ENCODE measurements around the gene ALKBH5. TPM values are rescaled to one million over a fixed set of nuclear protein-coding genes. Genes with fewer than 3 reads are reported as not detected.

Gene ALKBH5
- total and polyA plus RNA-seq, 2 of the 8 experiments (the other 6 are each of a cell fraction or from before 2014, with no cell fraction given), result 63.7 to 86.4 TPM

DNA sequence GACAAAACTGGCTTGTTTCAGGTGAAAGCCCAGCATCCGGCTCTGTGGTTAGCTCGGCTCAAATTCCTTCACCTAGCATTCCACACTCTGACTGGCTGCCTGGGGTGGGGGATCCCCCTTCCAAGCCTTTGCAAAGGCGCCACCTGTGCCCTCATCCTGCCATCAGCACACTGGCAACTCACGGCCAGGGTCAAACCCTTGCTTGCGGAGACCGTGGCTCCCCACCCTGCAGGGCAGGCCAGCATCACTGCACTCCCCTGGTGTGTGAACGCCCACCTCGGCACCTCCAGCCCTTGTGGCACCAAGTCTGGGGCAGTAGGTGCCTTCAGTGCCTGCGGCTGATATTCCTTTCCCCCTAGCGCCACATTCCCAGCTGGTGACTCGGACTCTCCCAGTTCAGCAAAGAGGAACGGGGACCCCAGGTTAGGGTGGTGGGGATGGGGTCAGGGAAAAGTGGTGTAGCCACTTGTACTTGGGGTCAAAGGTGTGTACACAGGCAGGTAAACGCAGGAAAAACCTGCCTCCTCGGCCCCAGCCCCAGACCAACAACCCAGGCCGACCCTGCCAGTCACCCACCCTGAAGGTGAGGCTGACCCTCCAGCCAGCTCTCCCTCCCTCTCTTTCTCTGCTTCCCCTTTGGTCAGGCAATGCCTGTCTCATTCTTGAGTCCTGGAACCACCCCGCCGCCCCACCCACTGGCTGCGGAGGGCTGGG lies 73.8 kb downstream of the ALKBH5 start (continued):
- TF ChIP-seq SIN3A (conservative IDR thresholded peaks at IDR 0.05 in 1 of 2, IDR thresholded peaks at IDR 0.05 in 1 of 2; ENCODE audit: low read depth in 1 of 2, low read length in 2 of 2) (0 out of 4 replicates have a peak, but pooled peaks of 1 of the 2 experiments have one; percentile 43), MAX (IDR thresholded peaks at IDR 0.05) (no peak), KDM5A (IDR thresholded peaks at IDR 0.05; ENCODE audit: low read length) (no peak), RXRA (IDR thresholded peaks at IDR 0.05; ENCODE audit: insufficient read depth, low read depth, low read length) (no peak), SP1 (IDR thresholded peaks at IDR 0.05; ENCODE audit: low read depth, low read length) (peak; percentile 61; the same call in 1 of the 2 replicates), EP300 (IDR thresholded peaks at IDR 0.05; ENCODE audit: borderline replicate concordance in 1 of 2, low read depth in 2 of 2, low read length in 2 of 2) (no peak), TBP (IDR thresholded peaks at IDR 0.05; ENCODE audit: low read depth, low read length) (no peak), KDM1A (IDR thresholded peaks at IDR 0.05; ENCODE audit: borderline replicate concordance, low read length) (no peak), BCL11A (IDR thresholded peaks at IDR 0.05; ENCODE audit: low read depth in 2 of 2, low read length in 2 of 2) (no peak), ATF2 (IDR thresholded peaks at IDR 0.05; ENCODE audit: low read length) (no peak), TEAD4 (IDR thresholded peaks at IDR 0.05; ENCODE audit: low read depth, low read length) (peak; percentile 53), BRCA1 (IDR thresholded peaks at IDR 0.05; ENCODE audit: low read depth, low read length) (no peak), RFX5 (IDR thresholded peaks at IDR 0.05; ENCODE audit: borderline replicate concordance, low read depth, low read length) (no peak), ATF3 (IDR thresholded peaks at IDR 0.05; ENCODE audit: insufficient read depth, low read depth, low read length) (no peak), CTBP2 (IDR thresholded peaks at IDR 0.05; ENCODE audit: borderline replicate concordance, insufficient read depth, insufficient read length, low read length) (peak; percentile 15), TCF12 (IDR thresholded peaks at IDR 0.05; ENCODE audit: low read depth, low read length) (no peak), PHF8 (conservative IDR thresholded peaks at IDR 0.05; ENCODE audit: low read depth, low read length) (no peak), POLR2AphosphoS5 (IDR thresholded peaks at IDR 0.05; ENCODE audit: low read depth, low read length) (peak; percentile 62), RBBP5 (IDR thresholded peaks at IDR 0.05; ENCODE audit: borderline replicate concordance, low read depth, low read length) (no peak; the same call in 1 of the 2 replicates), POLR2A (IDR thresholded peaks at IDR 0.05; ENCODE audit: control extremely low read depth in 1 of 2, low read depth in 2 of 2, low read length in 2 of 2) (peak in 1 of 2 experiments; percentile 40; a peak in 1 of 3 replicates), GTF2F1 (IDR thresholded peaks at IDR 0.05; ENCODE audit: borderline replicate concordance, low read depth, low read length) (no peak), SUZ12 (IDR thresholded peaks at IDR 0.05; ENCODE audit: low read length) (no peak)
